Cardiac muscle cell (in vitro differentiated cells and primary cell): Measurements from ENCODE around the gene UGT1A7. TPM values are rescaled to one million over a fixed set of nuclear protein-coding genes. Genes with fewer than 3 reads are reported as not detected.

Source experiments
- DNase-seq, 2 donors: peaks; one replicate each; pipeline versions ENCODE4 v3.0.0 to v3.0.0-alpha.2; 2010 to 2017; ENCODE audit warnings: low read depth in 1 of 2, low spot score in 1 of 2
- H3K27ac ChIP-seq: fragments of 200-600 bp; sonication (generic); 2 replicates; pipeline ENCODE4 v1.5.1; 2016
- H3K27me3 ChIP-seq: fragments of 200-600 bp; sonication (generic); 2 replicates; pipeline ENCODE4 v1.6.0; 2016; ENCODE audit warnings: control low read depth
- H3K36me3 ChIP-seq: fragments of 200-600 bp; sonication (generic); 2 replicates; pipeline ENCODE4 v1.5.1; 2016; ENCODE audit warnings: control low read depth
- H3K4me1 ChIP-seq: fragments of 200-600 bp; sonication (generic); 2 replicates; pipeline ENCODE4 v1.8.1; 2017; ENCODE audit warnings: low read depth, mild to moderate bottlenecking, mixed run types
- H3K4me3 ChIP-seq: fragments of 200-600 bp; sonication (generic); 2 replicates; pipeline ENCODE4 v1.5.1; 2016; ENCODE audit warnings: mild to moderate bottlenecking
- H3K9me3 ChIP-seq: fragments of 200-600 bp; sonication (generic); 2 replicates; pipeline ENCODE4 v1.5.1; 2017; ENCODE audit warnings: low read depth, mild to moderate bottlenecking, control low read depth
- polyA plus RNA-seq: library from polyadenylated mRNA; unstranded; fragments of >200 nt; fragmentation: Nextera tagmentation; extraction: Ambion mirVana; gene quantifications from 2 replicates; pipeline ENCODE4 v1.2.1, GENCODE V29; 2016
- total RNA-seq: library from RNA; depleted of rRNA; stranded (reverse); fragments of >200 nt; gene quantifications from 2 replicates; pipeline ENCODE4 v1.2.3, GENCODE V29; 2016
- TF ChIP-seq, protein P1 (sequence below): IDR thresholded peaks from 2 replicates; pipeline ENCODE4 v1.5.1; 2012; ENCODE audit warnings: low read depth, mild to moderate bottlenecking, low read length

UGT1A7 gene
- total and polyA plus RNA-seq, 2 experiments from 2014 or later = not detected

DNA sequence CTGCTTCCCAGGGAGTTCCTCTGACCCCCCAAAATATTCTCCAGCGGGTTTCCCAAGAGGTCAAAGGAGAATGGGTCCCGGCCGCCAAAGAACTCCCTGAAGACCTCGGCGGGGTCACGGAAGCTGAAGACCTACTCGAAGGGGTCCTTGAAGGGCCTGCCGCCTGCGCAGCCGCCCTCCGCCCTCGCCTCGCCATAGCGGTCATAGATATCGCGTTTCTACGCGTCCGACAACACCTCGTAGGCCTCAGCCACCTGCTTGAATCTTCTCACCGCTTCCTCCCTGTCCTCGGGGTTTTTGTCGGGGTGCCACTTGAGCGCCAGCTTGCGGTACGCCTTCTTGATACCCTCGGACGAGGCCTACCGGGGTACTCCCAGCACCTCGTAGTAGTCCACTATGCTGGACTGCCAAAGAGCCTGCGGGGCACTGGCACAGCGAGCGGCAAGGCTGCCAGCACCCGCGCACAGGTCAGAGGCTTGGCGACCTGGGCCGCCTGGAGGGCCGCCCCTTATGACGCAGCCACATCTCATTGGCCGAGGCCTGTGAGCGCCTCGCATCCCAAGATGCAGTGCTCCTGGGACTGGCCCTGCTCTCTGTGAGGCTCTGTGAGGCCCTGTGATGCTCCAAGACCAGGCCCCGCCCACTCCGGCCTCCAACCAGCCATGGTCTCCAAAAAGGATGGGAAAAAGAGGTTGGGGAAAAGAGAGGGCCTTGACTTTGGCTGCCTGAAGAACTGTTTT lies 73.3 kb downstream of the UGT1A7 start:
- Histone ChIP-seq H3K4me3 (no peak overlapping the region), H3K27me3 (no peaks in the 10 kb centered on the region), H3K27ac (no peak overlapping the region), H3K9me3 (no peaks in the 10 kb centered on the region), H3K36me3 (no peaks in the 10 kb centered on the region), H3K4me1 (no peaks in the 10 kb centered on the region)
- TF ChIP-seq, protein P1, sequence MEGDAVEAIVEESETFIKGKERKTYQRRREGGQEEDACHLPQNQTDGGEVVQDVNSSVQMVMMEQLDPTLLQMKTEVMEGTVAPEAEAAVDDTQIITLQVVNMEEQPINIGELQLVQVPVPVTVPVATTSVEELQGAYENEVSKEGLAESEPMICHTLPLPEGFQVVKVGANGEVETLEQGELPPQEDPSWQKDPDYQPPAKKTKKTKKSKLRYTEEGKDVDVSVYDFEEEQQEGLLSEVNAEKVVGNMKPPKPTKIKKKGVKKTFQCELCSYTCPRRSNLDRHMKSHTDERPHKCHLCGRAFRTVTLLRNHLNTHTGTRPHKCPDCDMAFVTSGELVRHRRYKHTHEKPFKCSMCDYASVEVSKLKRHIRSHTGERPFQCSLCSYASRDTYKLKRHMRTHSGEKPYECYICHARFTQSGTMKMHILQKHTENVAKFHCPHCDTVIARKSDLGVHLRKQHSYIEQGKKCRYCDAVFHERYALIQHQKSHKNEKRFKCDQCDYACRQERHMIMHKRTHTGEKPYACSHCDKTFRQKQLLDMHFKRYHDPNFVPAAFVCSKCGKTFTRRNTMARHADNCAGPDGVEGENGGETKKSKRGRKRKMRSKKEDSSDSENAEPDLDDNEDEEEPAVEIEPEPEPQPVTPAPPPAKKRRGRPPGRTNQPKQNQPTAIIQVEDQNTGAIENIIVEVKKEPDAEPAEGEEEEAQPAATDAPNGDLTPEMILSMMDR = no peak
- DNase-seq = no peak

- no peak for DNase-seq
- H3K4me3 ChIP-seq = no peak overlapping the region
- TF ChIP-seq, protein P1 = no peak
- no peaks in the 10 kb centered on the region for H3K27me3 ChIP-seq
- H3K36me3 ChIP-seq = no peaks in the 10 kb centered on the region
- H3K9me3 ChIP-seq = no peaks in the 10 kb centered on the region
- no peak overlapping the region for H3K27ac ChIP-seq
- H3K4me1 ChIP-seq = no peaks in the 10 kb centered on the region
Measured at GRCh38 chr2:233756429-233757081, 74.9 kb downstream of the UGT1A7 start.

DNA sequence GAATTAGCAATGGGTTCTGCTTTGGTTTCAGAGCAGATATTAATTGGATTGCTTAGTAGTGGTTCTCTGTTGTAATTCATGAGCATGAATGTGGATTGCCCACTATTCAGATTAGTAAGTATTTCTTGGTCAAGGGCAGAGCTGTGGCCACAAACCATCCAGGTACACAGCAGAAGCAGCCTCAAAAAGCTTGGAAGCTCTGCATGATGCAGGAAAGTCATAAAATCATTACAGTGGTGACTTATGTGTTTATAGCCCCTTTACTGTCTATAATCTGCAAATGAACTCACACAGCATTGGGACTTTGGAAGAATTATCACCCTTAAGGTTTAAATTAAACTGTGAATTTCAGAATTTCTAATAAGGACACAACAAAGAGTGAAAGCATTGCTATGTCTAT lies 76.4 kb downstream of the UGT1A7 start:
- H3K4me3 ChIP-seq = no peak overlapping the region
- no peak overlapping the region for H3K27ac ChIP-seq
- H3K9me3 ChIP-seq = no peaks in the 10 kb centered on the region
- DNase-seq = no peak
- TF ChIP-seq, protein P1 = no peak
- no peaks in the 10 kb centered on the region for H3K4me1 ChIP-seq
- no peaks in the 10 kb centered on the region for H3K27me3 ChIP-seq
- no peaks in the 10 kb centered on the region for H3K36me3 ChIP-seq

DNA sequence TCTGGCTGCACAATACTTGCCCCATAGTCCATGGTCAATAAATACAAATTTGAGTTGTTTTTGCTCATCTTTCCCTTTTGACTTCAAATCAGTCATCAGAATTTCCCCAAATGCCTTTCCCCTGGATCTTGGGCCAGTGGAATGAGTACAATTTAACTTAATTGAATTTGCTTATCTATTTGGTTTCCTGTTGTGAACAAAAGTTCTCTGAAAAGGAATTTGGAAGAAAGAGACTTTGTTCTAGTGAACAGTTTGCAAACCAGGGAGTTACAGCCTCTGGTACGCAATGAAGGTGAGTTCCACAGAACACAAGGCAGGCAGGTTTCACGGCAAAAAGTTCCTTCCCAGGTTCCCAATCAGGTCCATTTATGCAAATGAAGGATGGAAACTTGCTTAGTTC lies 77.1 kb downstream of the UGT1A7 start:
- DNase-seq = peak in 1 of 2 donors; percentile 73
- Histone ChIP-seq H3K4me3 (no peak overlapping the region), H3K9me3 (no peaks in the 10 kb centered on the region), H3K36me3 (no peaks in the 10 kb centered on the region), H3K4me1 (no peaks in the 10 kb centered on the region), H3K27ac (no peak overlapping the region), H3K27me3 (no peaks in the 10 kb centered on the region)
- TF ChIP-seq, protein P1 = no peak

GRCh38 chr2:233760043-233760442 lies 78.3 kb downstream of the UGT1A7 start, which contains the start of gene UGT1A1:
Gene UGT1A1 (plus strand): TSS chr2:233760270. CDS start chr2:233760288, 18 bp downstream.
- no peaks in the 10 kb centered on the region for H3K36me3 ChIP-seq
- H3K27me3 ChIP-seq = no peaks in the 10 kb centered on the region
- TF ChIP-seq, protein P1 = no peak
- no peaks in the 10 kb centered on the region for H3K9me3 ChIP-seq
- no peaks in the 10 kb centered on the region for H3K4me1 ChIP-seq
- no peak within 1 kb of the TSS for H3K4me3 ChIP-seq
- H3K27ac ChIP-seq = no peak within 1 kb of the TSS
- DNase-seq = no peak
